Tongue (tissue), 2 donors: ENCODE data around the gene POC1B. TPM values are rescaled to one million over a fixed set of nuclear protein-coding genes. Genes with fewer than 3 reads are reported as not detected.

Source experiments
- DNase-seq: peaks from one replicate; pipeline ENCODE4 v3.0.0-alpha.2; 2015
- total RNA-seq: library from RNA; depleted of rRNA; stranded (reverse); fragments of >200 nt; gene quantifications from one replicate; pipeline ENCODE4 v1.2.3, GENCODE V29; 2014

POC1B gene
- total RNA-seq, 1 donor from 2014 or later = 17.5 TPM

DNA sequence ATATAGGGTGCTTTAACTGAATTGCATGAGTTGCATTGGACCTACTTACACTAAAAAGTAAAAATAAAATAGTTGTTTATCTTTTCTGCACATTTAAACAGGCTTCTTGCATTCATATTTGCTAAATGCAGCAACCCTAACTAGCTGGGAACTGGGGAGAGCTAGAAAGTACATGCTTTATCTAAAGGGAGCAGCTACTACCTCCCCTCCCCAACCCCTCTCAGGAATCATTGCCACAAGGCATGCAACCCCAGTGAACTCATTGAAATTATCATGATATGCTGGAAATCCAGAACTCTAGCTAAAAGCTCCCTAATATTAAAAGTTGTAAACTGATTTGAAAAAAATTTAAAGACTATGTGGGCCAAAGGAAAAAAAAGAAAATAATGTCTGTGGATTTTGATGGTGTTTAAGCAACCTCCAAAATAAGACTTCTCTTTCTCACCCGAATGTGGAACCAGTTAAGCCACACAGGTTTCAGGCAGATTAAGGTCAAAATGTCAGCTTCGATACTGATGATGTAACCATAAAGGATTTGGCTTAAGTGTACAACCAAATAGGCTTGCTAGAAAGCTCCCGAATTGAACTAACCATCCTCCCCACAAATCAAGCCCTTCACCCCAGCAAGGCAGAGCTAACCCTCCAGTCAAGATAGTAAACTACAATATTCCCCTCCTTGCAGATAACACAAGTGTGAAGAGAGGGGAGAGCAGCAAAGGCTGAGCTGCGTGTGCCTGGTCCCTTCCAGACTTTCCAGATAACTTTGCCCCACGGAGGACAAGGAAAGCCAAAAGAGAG is 13.8 kb upstream of the POC1B start:
- no peak for DNase-seq

DNA sequence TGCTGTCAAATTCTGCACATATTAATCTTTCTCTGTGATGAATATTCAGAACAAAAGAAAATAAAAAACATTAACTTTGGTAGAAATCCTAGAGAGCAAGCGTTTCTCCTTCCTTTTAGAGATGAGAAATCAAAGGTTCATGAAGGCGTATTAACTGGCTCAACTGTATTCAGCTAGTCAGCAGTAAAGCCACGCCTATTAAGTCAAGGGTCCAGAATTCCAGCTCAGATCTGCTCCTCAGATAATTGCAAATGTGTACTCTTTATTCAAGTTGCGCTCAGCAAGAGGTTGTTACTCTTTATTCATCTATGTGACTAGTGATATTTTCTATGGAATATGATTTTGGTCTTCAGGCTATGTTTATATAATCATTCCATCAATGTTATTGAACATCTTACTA is 13.1 kb upstream of the POC1B start:
- DNase-seq = no peak

DNA sequence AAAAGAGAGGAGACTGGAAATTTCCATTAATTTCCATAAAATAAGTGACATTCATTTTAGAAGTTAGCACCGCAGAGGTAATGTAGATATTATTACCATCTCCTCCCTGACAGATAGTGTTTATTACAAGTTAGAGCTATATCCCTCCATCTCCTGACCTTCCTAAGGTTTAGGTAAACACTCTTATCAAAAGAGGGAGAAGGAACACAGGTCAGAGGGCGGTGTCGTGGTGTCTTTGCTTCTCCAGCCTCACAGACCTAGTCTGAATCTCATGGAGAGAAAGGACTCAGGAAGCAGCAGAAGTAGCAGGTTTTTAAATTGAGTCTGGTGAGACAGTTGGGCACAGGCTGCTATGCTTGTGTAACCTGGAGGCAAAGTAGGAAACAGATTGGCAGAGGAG is 11.5 kb upstream of the POC1B start:
- no peak for DNase-seq

- DNase-seq = peak; percentile 75
These were observed 3.9 kb upstream of the POC1B start for GRCh38 chr12:89529738-89530137.

DNA sequence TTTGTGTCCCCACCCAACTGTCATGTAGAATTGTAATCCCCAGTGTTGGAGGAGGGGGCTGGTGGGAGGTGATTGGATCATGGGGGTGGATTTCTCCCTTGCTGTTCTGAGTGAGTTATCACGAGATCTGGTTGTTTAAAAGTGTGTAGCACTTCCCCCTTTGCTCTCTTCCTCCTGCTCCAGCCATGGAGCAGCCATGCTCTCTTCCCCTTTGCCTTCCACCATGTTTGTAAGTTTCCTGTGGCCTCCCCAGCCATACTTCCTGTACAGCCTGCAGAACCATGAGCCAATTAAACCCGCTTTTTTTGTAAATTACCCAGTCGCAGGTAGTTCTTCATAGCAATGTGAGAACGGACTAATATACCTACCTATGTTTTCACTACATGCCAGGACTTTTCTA is 2.6 kb upstream of the POC1B start:
- DNase-seq = no peak

GRCh38 chr12:89525305-89525823 is 483 bp downstream of the POC1B start:
- DNase-seq = peak; percentile 54

- DNase-seq = peak; percentile 96
These were observed 1.1 kb downstream of the POC1B start, which contains the start of gene GALNT4 for GRCh38 chr12:89524541-89525304. GALNT4 (minus strand) TSS chr12:89524796; CDS start chr12:89524549, 247 bp downstream.

DNA sequence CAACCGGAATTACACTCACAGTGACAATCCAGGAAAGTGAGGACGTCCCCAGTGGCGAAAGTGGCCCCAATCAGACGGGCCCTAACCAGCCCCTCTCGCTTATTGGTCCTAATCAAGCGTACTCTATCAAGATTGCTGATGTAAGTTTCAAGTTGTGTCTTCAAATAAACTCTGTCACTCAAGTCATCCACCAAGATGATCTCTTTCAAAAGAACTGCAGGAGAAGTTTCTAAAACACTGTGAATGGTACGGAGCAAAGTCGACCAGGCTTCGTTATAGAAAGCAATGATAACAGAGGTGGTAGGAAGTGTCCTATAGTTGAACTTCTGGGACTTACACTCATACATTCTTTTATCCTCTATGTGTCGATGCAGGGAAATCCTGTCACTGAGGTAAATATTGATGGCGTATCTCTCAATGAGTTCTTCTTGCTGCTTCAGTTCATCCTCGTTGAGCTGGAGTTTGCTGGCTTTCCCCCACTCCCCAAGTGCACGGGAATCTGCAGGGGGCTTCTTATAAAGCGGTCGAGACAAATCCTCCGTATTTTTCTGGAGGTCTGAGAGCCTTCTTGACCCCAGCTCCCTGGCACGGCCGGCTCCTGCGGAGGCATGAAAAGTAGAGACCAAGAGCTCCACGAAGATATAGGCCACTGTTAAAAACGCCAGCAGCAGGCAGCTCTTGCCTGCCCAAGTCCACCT is 1.9 kb downstream of the POC1B start:
- no peak for DNase-seq

GRCh38 chr12:89523393-89523792 is 2.5 kb downstream of the POC1B start:
- DNase-seq = no peak

DNA sequence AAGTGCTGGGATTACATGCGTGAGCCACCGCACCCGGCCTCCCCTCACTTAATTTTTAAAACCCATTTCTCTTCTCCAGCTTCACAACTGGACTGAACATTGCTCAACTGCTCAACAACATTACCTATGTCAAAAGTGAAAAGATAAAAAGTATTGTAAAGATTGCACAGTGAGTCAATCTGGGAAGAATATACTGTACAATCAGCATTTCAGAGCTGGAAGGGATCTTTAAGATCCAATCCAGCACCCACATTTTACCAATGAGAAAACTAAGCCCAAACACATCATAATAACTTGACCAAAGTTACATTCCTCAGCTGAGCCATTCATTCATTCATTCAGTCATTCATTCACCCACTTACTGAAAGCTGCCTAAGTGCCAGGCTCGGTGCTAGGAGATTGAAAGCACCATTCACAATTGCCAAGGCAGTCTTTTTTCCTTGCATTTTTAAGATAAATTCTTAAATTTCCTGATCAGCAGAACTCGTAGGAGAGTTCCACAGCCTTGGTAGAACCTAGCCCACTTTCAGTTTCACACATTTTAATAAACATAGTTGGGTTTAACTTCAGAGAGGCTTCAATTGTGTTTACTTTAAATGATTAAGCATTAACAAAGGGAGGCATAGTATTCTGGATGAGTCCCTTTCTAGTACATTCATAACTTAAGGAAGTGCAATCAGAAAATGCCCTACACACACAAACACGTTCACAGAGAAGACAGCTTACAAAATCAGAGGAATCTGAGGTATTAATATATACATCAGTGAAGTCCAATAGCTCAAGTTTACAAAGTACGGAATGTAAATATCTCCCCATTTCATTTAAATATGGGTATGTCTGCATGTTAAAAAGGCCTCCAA is 4.3 kb downstream of the POC1B start:
- DNase-seq = no peak

DNA sequence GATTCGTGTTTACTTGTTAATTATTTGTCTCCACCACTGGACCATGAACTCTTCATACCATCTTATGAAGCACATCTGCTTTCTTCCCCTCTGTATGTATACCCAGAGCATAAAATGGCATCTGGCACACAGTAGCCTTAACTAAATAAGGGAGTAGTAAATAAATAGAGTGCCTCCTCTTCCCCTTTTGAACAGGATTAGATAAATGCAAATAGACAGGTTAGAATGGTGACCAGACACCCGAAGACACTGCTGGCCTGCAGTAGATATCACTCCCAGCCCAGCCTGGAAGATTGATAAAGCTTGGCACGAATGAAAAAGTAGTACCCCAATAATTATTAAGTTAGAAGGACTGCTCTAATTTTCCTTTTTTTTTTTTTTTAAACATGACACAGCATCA is 8.1 kb downstream of the POC1B start:
- DNase-seq = no peak

DNA sequence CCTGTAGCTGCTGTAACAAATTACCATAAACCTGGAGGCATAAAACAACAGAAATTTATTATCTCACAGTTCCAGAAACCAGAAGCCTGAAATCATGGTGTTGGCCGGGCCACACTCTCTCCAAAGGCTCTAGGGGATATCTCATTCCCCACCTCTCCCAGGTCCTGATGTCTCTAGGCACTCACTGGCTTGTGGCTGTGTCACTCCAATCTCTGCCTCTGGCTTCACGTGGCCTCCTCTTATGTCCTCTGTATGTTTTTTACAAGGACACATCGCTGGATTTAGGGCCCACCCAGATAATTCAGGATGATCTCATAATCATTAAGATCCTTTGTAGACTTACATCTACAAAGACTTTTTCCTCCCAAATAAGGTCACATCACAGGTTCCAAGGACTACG is 9.2 kb downstream of the POC1B start:
- no peak for DNase-seq

- no peak for DNase-seq
These were observed 11.1 kb downstream of the POC1B start for GRCh38 chr12:89514751-89515150.

- DNase-seq = no peak
These were observed 12.3 kb downstream of the POC1B start for GRCh38 chr12:89513544-89513943.

GRCh38 chr12:89507015-89507824 is 18.6 kb downstream of the POC1B start:
- no peak for DNase-seq

- no peak for DNase-seq
These were observed 19.8 kb downstream of the POC1B start for GRCh38 chr12:89506050-89506449.

- no peak for DNase-seq
These were observed 21.1 kb downstream of the POC1B start for GRCh38 chr12:89504560-89505346.

- no peak for DNase-seq
These were observed 24.1 kb downstream of the POC1B start for GRCh38 chr12:89501793-89502192.

DNA sequence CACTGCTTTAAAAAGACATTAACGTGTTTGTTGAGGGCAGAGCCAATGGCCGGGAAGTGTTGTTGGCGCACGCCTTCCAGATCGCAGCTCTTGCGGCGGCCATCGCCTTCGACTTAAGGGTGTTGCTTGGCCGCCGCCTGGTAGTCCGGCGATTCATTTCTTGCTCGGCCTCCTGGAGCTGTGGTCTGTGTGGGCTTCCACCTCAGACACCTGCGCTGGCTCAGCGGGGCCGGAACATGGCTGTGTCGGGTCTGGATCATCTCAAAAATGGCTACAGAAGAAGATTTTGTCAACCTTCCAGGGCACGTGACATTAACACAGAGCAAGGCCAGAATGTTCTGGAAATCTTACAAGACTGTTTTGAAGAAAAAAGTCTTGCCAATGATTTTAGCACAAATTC is 26.0 kb downstream of the POC1B start:
- DNase-seq = no peak

DNA sequence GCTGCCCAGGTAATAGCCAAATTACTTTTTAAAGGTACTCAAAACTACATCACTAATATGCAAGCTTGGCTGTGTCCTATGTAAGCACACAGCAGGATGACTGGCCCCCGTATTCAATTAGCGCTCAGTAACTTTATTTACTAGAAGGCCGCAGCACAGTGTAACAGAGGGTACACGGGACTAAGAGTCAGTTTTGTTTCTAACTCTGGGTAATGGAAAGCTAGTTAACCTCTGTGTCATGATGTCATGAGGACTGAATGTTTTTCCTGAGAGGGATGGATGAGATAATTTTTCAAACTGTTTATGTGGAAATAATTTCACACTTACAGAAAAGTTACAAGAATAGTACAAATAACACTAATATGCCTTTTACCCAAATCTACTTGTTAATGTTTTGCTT is 28.4 kb downstream of the POC1B start:
- DNase-seq = no peak
